Muscle of leg (tissue), 11 donors: ENCODE data around the gene ITIH2. TPM values are rescaled to one million over a fixed set of nuclear protein-coding genes. Genes with fewer than 3 reads are reported as not detected.
"Not testable (repeated sequence)": the region's sequence is repeated elsewhere in the genome, so short reads cannot be mapped to it uniquely, and the experiment has no call there.

Experiments
- DNase-seq: peaks from one replicate; pipeline ENCODE4 v3.0.0; 2013
- H3K27ac ChIP-seq: one replicate; pipeline ENCODE4 v1.5.1; 2013; ENCODE audit warnings: mild to moderate bottlenecking, low read length, control low read depth
- H3K27me3 ChIP-seq: one replicate; pipeline ENCODE4 v1.6.1; 2013; ENCODE audit warnings: low read length; ENCODE audit not compliant: control insufficient read depth, insufficient read depth
- H3K36me3 ChIP-seq: one replicate; pipeline ENCODE4 v1.6.1; 2013; ENCODE audit warnings: low read length; ENCODE audit not compliant: control insufficient read depth, insufficient read depth
- H3K4me1 ChIP-seq: one replicate; pipeline ENCODE4 v1.6.1; 2013; ENCODE audit warnings: low read length; ENCODE audit not compliant: control insufficient read depth, insufficient read depth
- H3K4me3 ChIP-seq: one replicate; pipeline ENCODE4 v1.5.1; 2013; ENCODE audit warnings: low read length, control low read depth
- H3K9me3 ChIP-seq: replicated peaks from 2 replicates; pipeline ENCODE4 v1.6.1; 2013; ENCODE audit warnings: low read depth, low read length; ENCODE audit not compliant: control insufficient read depth
- WGBS: methylation state at CpG from one replicate; pipeline ENCODE4 v1.1.5; 2013; ENCODE audit warnings: missing lambda C conversion rate; ENCODE audit not compliant: insufficient coverage; 5-methylcytosine and 5-hydroxymethylcytosine counted together
- polyA plus RNA-seq, 8 donors: library from polyadenylated mRNA; unstranded; fragments of 120-200 nt; gene quantifications; one replicate each; pipeline versions ENCODE4 v1.2.1 to v1.2.3, GENCODE V29; 2013; ENCODE audit warnings: inconsistent platforms in 1 of 8, low replicate concordance in 1 of 8; ENCODE audit not compliant: insufficient read length in 8 of 8, insufficient read depth in 1 of 8
- total RNA-seq: library from RNA; stranded (reverse); fragments of 120-200 nt; gene quantifications from one replicate; pipeline ENCODE4 v1.2.4, GENCODE V29; 2013

ITIH2 gene
- total and polyA plus RNA-seq, 9 donors: 0.11 to 5.1 (median 0.19) TPM; not detected in 1

DNA sequence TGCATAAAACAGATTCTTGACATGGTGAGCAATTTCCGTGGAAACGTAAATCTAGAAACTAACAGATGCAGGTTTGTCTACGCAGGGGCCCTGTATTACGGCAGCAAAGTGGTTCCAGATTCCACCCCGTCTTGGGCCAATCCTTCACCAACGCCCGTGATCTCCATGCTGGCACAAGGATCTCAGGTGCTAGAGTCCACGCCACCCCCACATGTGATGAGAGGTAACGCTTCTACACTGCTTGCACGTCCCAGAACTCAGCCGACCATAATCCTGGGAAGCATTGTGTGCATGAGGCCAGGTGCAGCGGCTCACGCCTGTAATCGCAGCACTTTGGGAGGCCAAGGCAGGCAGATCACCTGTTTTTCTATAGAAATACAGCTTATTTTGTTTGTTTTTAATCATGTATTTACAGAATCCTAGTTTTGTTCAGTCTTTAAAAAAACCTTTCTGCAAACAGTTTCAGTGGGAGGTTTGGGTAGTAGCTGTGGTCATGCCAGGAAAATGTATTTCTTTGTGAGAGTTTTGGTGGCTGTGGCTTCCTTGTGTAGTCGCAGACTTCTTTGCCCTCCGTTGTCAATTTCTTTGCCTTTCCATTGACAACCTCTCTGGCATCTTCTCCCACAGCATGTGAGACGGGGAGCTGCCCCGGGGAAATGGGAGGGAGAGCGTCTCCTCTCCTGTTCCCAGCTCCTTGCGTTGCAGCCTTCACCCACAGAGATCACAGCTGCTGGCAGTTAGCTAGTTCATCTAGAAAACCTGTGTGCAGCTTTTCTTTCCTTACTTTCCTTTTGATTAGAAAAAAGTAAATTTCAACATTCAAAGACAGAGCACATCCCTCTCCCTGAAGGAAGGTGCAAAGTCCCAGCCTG is 35.7 kb downstream of the ITIH2 start:
- 66% methylated on average over 7 of the region's 20 CpGs for WGBS

DNA sequence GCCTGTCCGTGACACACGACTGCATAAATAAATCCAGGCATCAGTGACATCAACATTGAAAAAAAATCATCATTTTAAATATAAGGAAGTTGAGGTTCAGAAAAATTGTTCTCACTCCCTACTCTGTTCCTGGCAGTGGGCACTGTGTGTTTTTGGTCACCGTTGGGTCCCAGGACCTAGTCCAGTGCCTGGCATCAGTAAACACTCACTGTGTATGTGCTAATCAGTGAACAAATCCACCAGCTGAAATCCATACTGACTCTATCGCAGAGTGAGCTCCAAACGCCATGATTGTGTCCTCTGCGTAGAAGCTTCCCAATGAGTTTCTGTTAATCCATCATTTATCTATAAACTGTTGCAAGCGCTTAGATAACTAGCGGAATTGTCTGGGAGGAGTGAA is 41.2 kb downstream of the ITIH2 start:
- no CpG with 5 or more reads among the region's 8 CpGs for WGBS
- no peaks in the 10 kb centered on the region for H3K27me3 ChIP-seq

More for the DNA sequence above, 35.7 kb downstream of the ITIH2 start:
- Histone ChIP-seq H3K9me3 (no peaks in the 10 kb centered on the region), H3K27me3 (no peaks in the 10 kb centered on the region), H3K4me3 (no peak overlapping the region), H3K27ac (no peak overlapping the region), H3K4me1 (no peaks in the 10 kb centered on the region), H3K36me3 (no peaks in the 10 kb centered on the region)
- DNase-seq: no peak

DNA sequence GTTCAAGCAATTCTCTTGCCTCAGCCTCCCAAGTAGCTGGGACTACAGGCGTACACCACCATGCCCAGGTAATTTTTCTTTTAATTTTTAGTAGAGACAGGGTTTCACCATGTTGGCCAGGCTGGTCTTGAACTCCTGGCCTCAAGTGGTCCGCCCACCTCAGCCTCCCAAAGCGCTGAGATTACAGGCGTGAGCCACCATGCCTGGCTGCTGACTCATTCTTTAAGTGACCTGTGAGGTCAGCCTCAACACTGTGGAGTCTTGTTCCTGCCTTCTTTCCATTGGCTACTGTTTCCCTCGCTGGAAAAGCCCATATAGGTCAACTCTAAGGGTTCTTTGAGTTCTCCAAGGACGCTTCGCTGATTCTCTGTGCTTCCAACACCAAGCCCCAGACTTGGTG is 45.5 kb downstream of the ITIH2 start:
- 90% methylated on average over 3 of the region's 7 CpGs for WGBS
- not testable (repeated sequence) for DNase-seq, H3K36me3 ChIP-seq, H3K27me3 ChIP-seq, H3K27ac ChIP-seq, H3K9me3 ChIP-seq, H3K4me1 ChIP-seq, H3K4me3 ChIP-seq

More for the DNA sequence above, 41.2 kb downstream of the ITIH2 start:
- no peaks in the 10 kb centered on the region for H3K9me3 ChIP-seq
- H3K27ac ChIP-seq: no peak overlapping the region
- H3K4me1 ChIP-seq: no peaks in the 10 kb centered on the region
- no peak for DNase-seq
- no peaks in the 10 kb centered on the region for H3K36me3 ChIP-seq
- no peak overlapping the region for H3K4me3 ChIP-seq

DNA sequence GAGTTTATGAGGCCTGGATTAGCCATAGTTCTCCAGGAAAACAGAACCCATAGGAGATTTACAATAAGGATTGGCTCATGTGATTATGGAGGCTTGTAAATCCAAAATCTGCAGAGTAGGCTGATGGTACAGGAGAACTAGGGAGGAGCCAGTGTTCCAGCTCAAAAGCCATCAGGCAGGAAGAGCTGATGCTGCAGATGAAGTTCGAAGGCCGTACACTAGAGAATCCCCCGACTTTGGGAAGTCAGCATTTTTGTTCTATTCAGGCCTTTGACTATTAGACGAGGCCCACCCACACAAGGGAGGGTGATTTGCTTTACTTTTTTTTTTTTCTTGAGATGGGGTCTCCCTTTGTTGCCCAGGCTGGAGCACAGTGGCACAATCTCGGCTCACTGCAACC is 47.1 kb downstream of the ITIH2 start:
- no peak for DNase-seq
- Histone ChIP-seq H3K36me3 (peaks cover 19% of the 10 kb centered on the region), H3K27me3 (no peaks in the 10 kb centered on the region), H3K27ac (no peak overlapping the region), H3K4me1 (no peaks in the 10 kb centered on the region), H3K9me3 (no peaks in the 10 kb centered on the region), H3K4me3 (no peak overlapping the region)
- 93% methylated on average over 3 of the region's 5 CpGs for WGBS

DNA sequence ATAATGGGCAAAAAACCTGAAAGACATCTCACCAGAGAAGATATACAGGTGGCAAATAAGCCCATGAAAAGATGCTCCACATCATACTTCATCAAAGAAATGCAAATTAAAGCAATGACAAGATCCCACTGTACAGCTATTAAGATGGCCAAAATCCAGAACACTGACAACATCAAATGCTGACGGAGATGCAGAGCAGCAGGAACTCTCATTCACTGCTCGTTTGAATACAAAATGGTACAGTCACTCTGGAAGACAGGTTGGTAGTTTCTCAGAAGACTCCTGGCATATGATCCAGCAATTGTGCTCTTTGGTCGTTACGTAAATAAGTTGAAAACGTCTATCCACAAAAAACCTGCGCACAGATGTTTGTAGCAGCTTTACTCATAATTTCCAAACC is 49.1 kb downstream of the ITIH2 start:
- H3K27me3 ChIP-seq: no peaks in the 10 kb centered on the region

DNA sequence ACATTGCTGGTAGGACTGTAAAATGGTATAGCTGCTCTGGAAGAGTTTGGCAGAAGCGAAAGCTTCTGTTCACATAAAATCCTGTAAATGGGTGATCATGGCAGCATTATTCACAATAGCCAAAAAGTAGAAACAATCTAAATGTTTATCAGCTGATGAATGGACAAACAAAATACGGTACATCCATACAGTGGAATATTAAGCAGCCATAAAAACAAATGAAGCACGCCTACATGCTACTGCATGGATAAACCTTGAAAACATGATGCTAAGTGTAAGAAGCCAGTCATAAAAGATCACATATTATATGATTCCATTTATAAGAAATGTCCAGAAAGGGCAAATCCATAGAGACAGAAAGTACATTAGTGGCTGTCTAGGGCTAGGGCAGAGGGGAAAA is 52.0 kb downstream of the ITIH2 start:
- DNase-seq: no peak
- no CpG with 5 or more reads among the region's 3 CpGs for WGBS
- no peak overlapping the region for H3K27ac ChIP-seq
- H3K27me3 ChIP-seq: no peaks in the 10 kb centered on the region
- H3K36me3 ChIP-seq: peaks cover 29% of the 10 kb centered on the region
- H3K9me3 ChIP-seq: no peaks in the 10 kb centered on the region
- H3K4me1 ChIP-seq: no peaks in the 10 kb centered on the region
- H3K4me3 ChIP-seq: no peak overlapping the region

More for the DNA sequence above, 49.1 kb downstream of the ITIH2 start:
- 80% methylated on average over 1 of the region's 6 CpGs for WGBS
- Histone ChIP-seq H3K36me3 (peaks cover 27% of the 10 kb centered on the region), H3K27ac (no peak overlapping the region), H3K4me1 (no peaks in the 10 kb centered on the region), H3K4me3 (no peak overlapping the region), H3K9me3 (no peaks in the 10 kb centered on the region)
- no peak for DNase-seq

DNA sequence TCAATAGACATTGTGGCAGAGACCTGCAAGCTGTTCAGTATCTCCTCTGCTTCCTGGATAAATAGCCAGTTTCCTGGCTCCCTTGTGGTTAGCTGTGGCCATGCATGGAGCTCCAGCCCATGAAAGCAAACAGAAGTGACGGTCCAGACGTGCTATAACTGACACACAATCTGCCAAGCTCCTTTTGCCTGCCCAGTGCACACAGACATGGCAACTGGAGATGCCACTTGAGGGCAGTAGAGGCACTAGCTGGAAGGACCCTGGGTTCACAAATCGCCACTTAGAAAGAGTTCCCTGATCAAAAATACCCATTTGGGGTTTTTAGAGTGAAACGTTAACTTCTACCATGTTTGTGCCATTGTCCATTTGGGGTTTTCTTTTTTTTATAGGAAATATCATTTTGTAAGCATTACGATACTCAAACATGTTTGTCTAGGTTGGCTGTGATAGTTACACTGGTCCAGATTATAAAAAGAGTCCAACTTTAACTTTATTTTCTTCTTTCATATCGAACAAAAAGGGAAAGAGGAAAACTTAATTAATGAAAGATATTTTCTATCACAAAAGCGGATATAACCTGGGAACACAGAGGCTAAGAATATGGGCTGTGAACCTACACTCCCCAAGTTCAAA is 53.4 kb downstream of the ITIH2 start:
- H3K4me3 ChIP-seq: no peak overlapping the region
- H3K9me3 ChIP-seq: no peaks in the 10 kb centered on the region
- no peaks in the 10 kb centered on the region for H3K4me1 ChIP-seq
- H3K27me3 ChIP-seq: no peaks in the 10 kb centered on the region
- no peak for DNase-seq
- H3K27ac ChIP-seq: no peak overlapping the region
- peaks cover 31% of the 10 kb centered on the region for H3K36me3 ChIP-seq
- WGBS: 89% methylated on average over 2 of the region's 7 CpGs

DNA sequence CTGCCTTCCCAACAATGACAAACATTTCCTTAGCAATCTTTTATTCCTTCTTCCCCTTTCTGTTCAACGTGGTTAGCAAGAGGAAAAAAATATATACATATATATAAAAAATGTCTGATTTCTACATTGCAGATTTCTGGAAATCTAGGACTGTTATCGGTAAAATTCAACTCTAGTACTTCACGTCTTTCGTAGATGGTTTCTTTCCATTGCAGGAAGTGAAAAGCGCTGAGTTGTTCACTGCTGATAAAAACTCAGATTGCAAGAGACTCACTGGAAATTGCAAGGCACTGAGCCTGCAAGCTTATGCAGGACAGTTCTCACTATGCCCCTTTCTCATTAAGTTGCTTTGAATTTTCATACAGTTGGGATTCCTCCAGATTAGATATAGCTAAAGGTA is 60.8 kb downstream of the ITIH2 start:
- Histone ChIP-seq H3K4me3 (no peak overlapping the region), H3K27ac (no peak overlapping the region), H3K9me3 (no peaks in the 10 kb centered on the region), H3K27me3 (no peaks in the 10 kb centered on the region), H3K4me1 (no peaks in the 10 kb centered on the region), H3K36me3 (peaks cover 38% of the 10 kb centered on the region)
- WGBS: 100% methylated on average over 2 of the region's 5 CpGs
- peak; percentile 40 for DNase-seq

DNA sequence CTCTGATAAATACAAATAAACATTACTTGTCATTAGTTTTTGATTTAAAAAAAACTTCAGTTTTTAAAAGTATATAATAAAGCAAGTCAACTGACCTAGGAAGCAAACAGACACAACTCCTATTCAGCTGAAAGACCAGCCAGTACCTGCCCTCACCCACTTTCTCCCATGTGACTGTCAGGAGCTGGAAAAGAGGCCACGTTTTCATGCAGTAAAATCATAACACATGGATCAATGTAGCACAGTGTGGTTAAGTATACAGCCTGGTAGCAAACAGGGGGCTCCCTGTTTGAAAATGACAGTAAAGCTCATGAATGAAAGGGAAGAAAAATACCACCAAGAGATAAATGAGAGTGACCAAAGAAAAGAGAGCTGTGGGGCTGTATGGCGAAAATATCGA is 63.1 kb downstream of the ITIH2 start:
- Histone ChIP-seq H3K9me3 (no peaks in the 10 kb centered on the region), H3K27me3 (no peaks in the 10 kb centered on the region), H3K4me1 (no peaks in the 10 kb centered on the region), H3K27ac (no peak overlapping the region), H3K36me3 (peaks cover 48% of the 10 kb centered on the region), H3K4me3 (no peak overlapping the region)
- WGBS: no CpG with 5 or more reads among the region's 3 CpGs
- DNase-seq: no peak

DNA sequence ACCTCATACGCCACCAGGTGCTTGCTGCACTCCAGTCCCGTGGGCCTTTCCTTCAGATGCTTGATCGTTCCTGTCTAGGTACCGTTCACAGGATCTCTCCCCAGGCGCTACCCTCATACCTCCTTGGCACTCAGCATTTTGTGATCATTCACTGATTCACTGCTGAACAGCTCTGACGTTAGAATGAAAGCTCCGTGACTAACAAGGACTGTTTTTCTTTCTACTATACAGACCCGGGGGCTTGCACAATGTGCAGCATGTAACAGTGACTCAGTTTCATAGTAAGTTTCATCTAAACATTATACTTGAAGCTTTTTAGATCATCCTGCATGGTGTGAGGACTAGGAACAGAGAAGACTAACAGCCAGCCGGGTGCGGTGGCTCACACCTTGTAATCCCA is 64.1 kb downstream of the ITIH2 start:
- WGBS: 89% methylated on average over 8 of the region's 10 CpGs
- H3K36me3 ChIP-seq: peaks cover 47% of the 10 kb centered on the region
- no peaks in the 10 kb centered on the region for H3K4me1 ChIP-seq

More for the DNA sequence above, 64.1 kb downstream of the ITIH2 start:
- Histone ChIP-seq H3K27ac (no peak overlapping the region), H3K9me3 (no peaks in the 10 kb centered on the region), H3K27me3 (no peaks in the 10 kb centered on the region), H3K4me3 (no peak overlapping the region)
- no peak for DNase-seq
